HEK293 (cell line): ENCODE data around the gene CASK.

Source experiments
- CTCF ChIA-PET: fragments of 350-600 bp; formaldehyde crosslinking; extraction: SDS; loops from one replicate; lab custom pipeline; 2021; ENCODE audit warnings: antibody characterized with exemption; lab: Yijun Ruan, JAX
- POLR2A ChIA-PET: fragments of 300-600 bp; formaldehyde crosslinking; extraction: SDS; loops from one replicate; lab custom pipeline; 2020; ENCODE audit warnings: antibody characterized with exemption, inconsistent platforms; lab: Yijun Ruan, JAX
- H3K27ac ChIP-seq: fragments of 200-500 bp; sonication (Bioruptor generic); 2 replicates; pipeline ENCODE4 v1.5.1; 2014; ENCODE audit warnings: low read depth, low read length, control low read depth, inconsistent platforms; ENCODE audit errors: extremely low read depth
- H3K36me3 ChIP-seq, 2 experiments: fragments of 200-500 bp in 1 of 2; sonication (Bioruptor generic) in 1 of 2; 1 replicate in 1 of 2; 2 replicates in 1 of 2; pipeline ENCODE4 v1.5.1; 2014 to 2017; ENCODE audit warnings: inconsistent platforms in 2 of 2, low read length in 2 of 2; ENCODE audit not compliant: control insufficient read depth in 2 of 2, insufficient read depth in 1 of 2
- H3K4me1 ChIP-seq: fragments of 200-500 bp; sonication (Bioruptor generic); 2 replicates; pipeline ENCODE4 v1.5.1; 2014; ENCODE audit warnings: mild to moderate bottlenecking, low read length, inconsistent platforms; ENCODE audit not compliant: control insufficient read depth, insufficient read depth
- H3K4me3 ChIP-seq: 2 replicates; pipeline ENCODE4 v1.5.1; 2011; ENCODE audit warnings: low read depth, mild to moderate bottlenecking, control low read depth, low read length, moderate library complexity
- H3K9me3 ChIP-seq: fragments of 200-500 bp; sonication (Bioruptor generic); 2 replicates; pipeline ENCODE4 v1.5.1; 2014; ENCODE audit warnings: low read depth, low read length, inconsistent platforms; ENCODE audit not compliant: control insufficient read depth, insufficient read depth
- HOXC10 ChIP-seq: sonication (generic); formaldehyde crosslinking; IDR thresholded peaks from 2 replicates; pipeline ENCODE4 v1.8.1; 2023; ENCODE audit warnings: mild to moderate bottlenecking, missing genetic modification reagents
- IKZF3 ChIP-seq: fragments of 450-650 bp; IDR thresholded peaks from 2 replicates; pipeline ENCODE4 v1.5.0; 2018; ENCODE audit warnings: missing biosample characterization, mild to moderate bottlenecking, missing genetic modification characterization, moderate library complexity
- KLF7 ChIP-seq: fragments of 450-650 bp; formaldehyde crosslinking; IDR thresholded peaks from 2 replicates; pipeline ENCODE4 v1.5.1; 2016; ENCODE audit warnings: missing biosample characterization, missing genetic modification characterization, borderline replicate concordance
- SP7 ChIP-seq: fragments of 450-650 bp; formaldehyde crosslinking; IDR thresholded peaks from 2 replicates; pipeline ENCODE4 v1.5.1; 2016; ENCODE audit warnings: missing biosample characterization, missing genetic modification characterization
- TCF7L2 ChIP-seq: IDR thresholded peaks from 2 replicates; pipeline ENCODE4 v1.6.1; 2011; ENCODE audit warnings: low read depth, mild to moderate bottlenecking, inconsistent platforms, low read length, moderate library complexity, borderline replicate concordance
- ZBTB17 ChIP-seq: fragments of 450-650 bp; formaldehyde crosslinking; IDR thresholded peaks from 2 replicates; pipeline ENCODE4 v1.5.1; 2016; ENCODE audit warnings: missing biosample characterization, missing genetic modification characterization
- ZBTB20 ChIP-seq: fragments of 450-650 bp; formaldehyde crosslinking; IDR thresholded peaks from 2 replicates; pipeline ENCODE4 v1.5.1; 2016; ENCODE audit warnings: missing biosample characterization, missing genetic modification characterization
- ZNF155 ChIP-seq: fragments of 450-650 bp; formaldehyde crosslinking; IDR thresholded peaks from 2 replicates; pipeline ENCODE4 v1.5.1; 2016; ENCODE audit warnings: missing biosample characterization, missing genetic modification characterization
- ZNF24 ChIP-seq: fragments of 450-650 bp; formaldehyde crosslinking; IDR thresholded peaks from 2 replicates; pipeline ENCODE4 v1.5.1; 2016; ENCODE audit warnings: missing biosample characterization, missing genetic modification characterization
- ZNF391 ChIP-seq: fragments of 450-650 bp; formaldehyde crosslinking; IDR thresholded peaks from 2 replicates; pipeline ENCODE4 v1.5.1; 2016; ENCODE audit warnings: low read depth, missing biosample characterization, missing genetic modification characterization, borderline replicate concordance
- ZNF404 ChIP-seq: fragments of 450-650 bp; formaldehyde crosslinking; IDR thresholded peaks from 2 replicates; pipeline ENCODE4 v1.5.1; 2017; ENCODE audit warnings: missing biosample characterization, missing genetic modification characterization
- ZNF521 ChIP-seq: fragments of 450-650 bp; formaldehyde crosslinking; IDR thresholded peaks from 2 replicates; pipeline ENCODE4 v1.5.1; 2017; ENCODE audit warnings: missing biosample characterization, mild to moderate bottlenecking, missing genetic modification characterization
- ZNF544 ChIP-seq: fragments of 450-650 bp; formaldehyde crosslinking; IDR thresholded peaks from 2 replicates; pipeline ENCODE4 v1.5.0; 2017; ENCODE audit warnings: missing biosample characterization, missing genetic modification characterization
- ZNF600 ChIP-seq: fragments of 450-650 bp; formaldehyde crosslinking; IDR thresholded peaks from 2 replicates; pipeline ENCODE4 v1.5.1; 2016; ENCODE audit warnings: missing biosample characterization, missing genetic modification characterization
- ZNF626 ChIP-seq: fragments of 450-650 bp; sonication (Bioruptor Pico); formaldehyde crosslinking; IDR thresholded peaks from 2 replicates; pipeline ENCODE4 v1.5.1; 2018; ENCODE audit warnings: missing biosample characterization, missing genetic modification characterization, inconsistent platforms
- ZNF76 ChIP-seq: fragments of 450-650 bp; formaldehyde crosslinking; IDR thresholded peaks from 2 replicates; pipeline ENCODE4; 2016; ENCODE audit warnings: low read depth, missing biosample characterization, missing genetic modification characterization, borderline replicate concordance
- ZNF792 ChIP-seq: fragments of 450-650 bp; formaldehyde crosslinking; IDR thresholded peaks from 2 replicates; pipeline ENCODE4 v1.5.1; 2016; ENCODE audit warnings: missing biosample characterization, missing genetic modification characterization
- TF ChIP-seq, protein P1 (sequence below): fragments of 450-650 bp; formaldehyde crosslinking; IDR thresholded peaks from 2 replicates; pipeline ENCODE4 v1.5.1; 2016; ENCODE audit warnings: missing biosample characterization, missing genetic modification characterization
- TF ChIP-seq, protein P2 (sequence below): fragments of 450-650 bp; formaldehyde crosslinking; IDR thresholded peaks from 2 replicates; pipeline ENCODE4 v1.5.1; 2016; ENCODE audit warnings: missing biosample characterization, missing genetic modification characterization
- TF ChIP-seq, protein P3 (sequence below): fragments of 450-650 bp; formaldehyde crosslinking; IDR thresholded peaks from 2 replicates; pipeline ENCODE4 v1.5.1; 2017; ENCODE audit warnings: missing biosample characterization, missing genetic modification characterization

The CASK gene

GRCh38 chrX:41828826-41829225 lies 94.5 kb downstream of the CASK start:
- H3K9me3 ChIP-seq: no peaks in the 10 kb centered on the region
- H3K36me3 ChIP-seq: no peaks in the 10 kb centered on the region; a peak in 1 of 3 replicates
- ChIA-PET CTCF (interaction anchor here (0.7 to 1.3 kb wide), 2 partner anchors 31 to 53 kb away, joined by 3 read pairs; no protein-coding TSS in a partner anchor), POLR2A (no interaction called here)
- H3K4me1 ChIP-seq: no peaks in the 10 kb centered on the region
- TF ChIP-seq, protein P1, sequence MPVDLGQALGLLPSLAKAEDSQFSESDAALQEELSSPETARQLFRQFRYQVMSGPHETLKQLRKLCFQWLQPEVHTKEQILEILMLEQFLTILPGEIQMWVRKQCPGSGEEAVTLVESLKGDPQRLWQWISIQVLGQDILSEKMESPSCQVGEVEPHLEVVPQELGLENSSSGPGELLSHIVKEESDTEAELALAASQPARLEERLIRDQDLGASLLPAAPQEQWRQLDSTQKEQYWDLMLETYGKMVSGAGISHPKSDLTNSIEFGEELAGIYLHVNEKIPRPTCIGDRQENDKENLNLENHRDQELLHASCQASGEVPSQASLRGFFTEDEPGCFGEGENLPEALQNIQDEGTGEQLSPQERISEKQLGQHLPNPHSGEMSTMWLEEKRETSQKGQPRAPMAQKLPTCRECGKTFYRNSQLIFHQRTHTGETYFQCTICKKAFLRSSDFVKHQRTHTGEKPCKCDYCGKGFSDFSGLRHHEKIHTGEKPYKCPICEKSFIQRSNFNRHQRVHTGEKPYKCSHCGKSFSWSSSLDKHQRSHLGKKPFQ (tag by site-specific recombination): no peak
- no peak for TF ChIP-seq ZNF521 (tag by site-specific recombination)
- no peak for TF ChIP-seq ZNF600 (tag by site-specific recombination)
- TF ChIP-seq ZNF391 (tag by site-specific recombination): no peak
- no peak for TF ChIP-seq IKZF3 (tag by site-specific recombination)
- no peak for TF ChIP-seq ZNF76 (tag by site-specific recombination)
- TF ChIP-seq ZNF404 (tag by site-specific recombination): no peak
- no peak for TF ChIP-seq ZBTB20 (tag by site-specific recombination)
- TF ChIP-seq ZNF155: no peak
- TF ChIP-seq KLF7 (tag by site-specific recombination): no peak
- no peak for TF ChIP-seq HOXC10 (CRISPR knock-in tag)
- no peak for TF ChIP-seq ZNF544 (tag by site-specific recombination)
- TF ChIP-seq ZBTB17 (tag by site-specific recombination): no peak
- TF ChIP-seq SP7 (tag by site-specific recombination): no peak
- no peak for TF ChIP-seq ZNF24 (tag by site-specific recombination)
- TF ChIP-seq, protein P2, sequence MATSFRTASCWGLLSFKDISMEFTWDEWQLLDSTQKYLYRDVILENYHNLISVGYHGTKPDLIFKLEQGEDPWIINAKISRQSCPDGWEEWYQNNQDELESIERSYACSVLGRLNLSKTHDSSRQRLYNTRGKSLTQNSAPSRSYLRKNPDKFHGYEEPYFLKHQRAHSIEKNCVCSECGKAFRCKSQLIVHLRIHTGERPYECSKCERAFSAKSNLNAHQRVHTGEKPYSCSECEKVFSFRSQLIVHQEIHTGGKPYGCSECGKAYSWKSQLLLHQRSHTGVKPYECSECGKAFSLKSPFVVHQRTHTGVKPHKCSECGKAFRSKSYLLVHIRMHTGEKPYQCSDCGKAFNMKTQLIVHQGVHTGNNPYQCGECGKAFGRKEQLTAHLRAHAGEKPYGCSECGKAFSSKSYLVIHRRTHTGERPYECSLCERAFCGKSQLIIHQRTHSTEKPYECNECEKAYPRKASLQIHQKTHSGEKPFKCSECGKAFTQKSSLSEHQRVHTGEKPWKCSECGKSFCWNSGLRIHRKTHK: no peak
- H3K4me3 ChIP-seq: no peak overlapping the region
- H3K27ac ChIP-seq: no peak overlapping the region

DNA sequence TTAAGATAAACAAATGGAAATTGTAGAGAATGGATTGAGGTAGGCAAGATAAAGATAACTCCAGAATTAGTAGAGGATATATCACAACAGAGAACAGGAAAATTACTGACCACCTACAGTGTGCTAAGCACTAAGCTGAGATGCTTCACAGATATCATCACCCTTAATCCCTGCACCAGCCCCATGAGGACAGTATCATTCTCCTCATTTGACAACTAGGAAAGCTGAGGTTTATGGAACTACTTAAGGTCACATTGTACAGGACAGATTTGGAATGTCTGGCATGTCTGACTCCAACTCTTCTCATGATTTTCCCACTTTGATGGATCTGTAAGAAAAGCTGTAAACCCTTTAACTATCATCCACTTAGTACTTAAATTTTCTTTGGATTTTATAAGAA lies 95.5 kb downstream of the CASK start:
- Histone ChIP-seq H3K9me3 (no peaks in the 10 kb centered on the region), H3K27ac (no peak overlapping the region), H3K4me1 (0 out of 2 replicates have a peak, but pooled peaks cover 3% of the 10 kb centered on the region), H3K36me3 (no peaks in the 10 kb centered on the region; a peak in 1 of 3 replicates), H3K4me3 (no peak overlapping the region)
- ChIA-PET CTCF (interaction anchor here (0.8 to 1.3 kb wide), 3 partner anchors 10 to 46 kb away, joined by 3 to 4 read pairs (median 3); no protein-coding TSS in a partner anchor), POLR2A (interaction anchor here (0.5 kb wide), 1 partner anchor 63 kb away, joined by 3 read pairs; no protein-coding TSS in a partner anchor)
- TF ChIP-seq ZNF792 (tag by site-specific recombination): no peak
- TF ChIP-seq, protein P3, sequence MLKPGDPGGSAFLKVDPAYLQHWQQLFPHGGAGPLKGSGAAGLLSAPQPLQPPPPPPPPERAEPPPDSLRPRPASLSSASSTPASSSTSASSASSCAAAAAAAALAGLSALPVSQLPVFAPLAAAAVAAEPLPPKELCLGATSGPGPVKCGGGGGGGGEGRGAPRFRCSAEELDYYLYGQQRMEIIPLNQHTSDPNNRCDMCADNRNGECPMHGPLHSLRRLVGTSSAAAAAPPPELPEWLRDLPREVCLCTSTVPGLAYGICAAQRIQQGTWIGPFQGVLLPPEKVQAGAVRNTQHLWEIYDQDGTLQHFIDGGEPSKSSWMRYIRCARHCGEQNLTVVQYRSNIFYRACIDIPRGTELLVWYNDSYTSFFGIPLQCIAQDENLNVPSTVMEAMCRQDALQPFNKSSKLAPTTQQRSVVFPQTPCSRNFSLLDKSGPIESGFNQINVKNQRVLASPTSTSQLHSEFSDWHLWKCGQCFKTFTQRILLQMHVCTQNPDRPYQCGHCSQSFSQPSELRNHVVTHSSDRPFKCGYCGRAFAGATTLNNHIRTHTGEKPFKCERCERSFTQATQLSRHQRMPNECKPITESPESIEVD (tag by site-specific recombination): 0 out of 2 replicates have a peak, but pooled peaks have one; percentile 37
- 0 out of 2 replicates have a peak, but pooled peaks have one; percentile 12 for TF ChIP-seq TCF7L2
- TF ChIP-seq ZNF626 (tag by site-specific recombination): no peak
